ENCODE results near the gene PPFIBP1.

PPFIBP1 gene

DNA sequence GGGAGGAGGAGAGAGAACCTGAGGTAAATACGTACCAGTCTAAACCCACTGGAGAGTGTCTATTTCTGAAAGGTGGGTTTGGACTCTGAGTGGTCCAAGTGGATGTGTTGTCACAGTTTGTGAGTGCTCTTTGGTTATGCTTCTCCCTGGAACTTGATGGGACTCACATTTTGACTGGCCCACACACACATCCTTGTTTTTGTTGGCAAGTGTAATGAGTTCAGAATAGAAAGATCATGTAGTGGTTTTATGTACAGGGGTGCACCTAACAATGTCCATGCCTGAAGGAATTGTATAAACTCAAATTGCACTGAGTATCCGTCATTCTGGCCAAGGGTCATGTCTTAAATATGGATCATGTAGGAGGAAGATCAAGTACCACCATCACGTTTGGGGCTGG is 4.8 kb downstream of the PPFIBP1 start:
- peaks cover 4% of the 10 kb centered on the region for H3K36me3 ChIP-seq (replicated peaks)
- no peak for DNase-seq
- TF ChIP-seq, protein P1, sequence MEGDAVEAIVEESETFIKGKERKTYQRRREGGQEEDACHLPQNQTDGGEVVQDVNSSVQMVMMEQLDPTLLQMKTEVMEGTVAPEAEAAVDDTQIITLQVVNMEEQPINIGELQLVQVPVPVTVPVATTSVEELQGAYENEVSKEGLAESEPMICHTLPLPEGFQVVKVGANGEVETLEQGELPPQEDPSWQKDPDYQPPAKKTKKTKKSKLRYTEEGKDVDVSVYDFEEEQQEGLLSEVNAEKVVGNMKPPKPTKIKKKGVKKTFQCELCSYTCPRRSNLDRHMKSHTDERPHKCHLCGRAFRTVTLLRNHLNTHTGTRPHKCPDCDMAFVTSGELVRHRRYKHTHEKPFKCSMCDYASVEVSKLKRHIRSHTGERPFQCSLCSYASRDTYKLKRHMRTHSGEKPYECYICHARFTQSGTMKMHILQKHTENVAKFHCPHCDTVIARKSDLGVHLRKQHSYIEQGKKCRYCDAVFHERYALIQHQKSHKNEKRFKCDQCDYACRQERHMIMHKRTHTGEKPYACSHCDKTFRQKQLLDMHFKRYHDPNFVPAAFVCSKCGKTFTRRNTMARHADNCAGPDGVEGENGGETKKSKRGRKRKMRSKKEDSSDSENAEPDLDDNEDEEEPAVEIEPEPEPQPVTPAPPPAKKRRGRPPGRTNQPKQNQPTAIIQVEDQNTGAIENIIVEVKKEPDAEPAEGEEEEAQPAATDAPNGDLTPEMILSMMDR (IDR thresholded peaks at IDR 0.05; ENCODE audit: low read depth, low read length, missing control alignments), result no peak
- no peaks in the 10 kb centered on the region for H3K27me3 ChIP-seq (replicated peaks)
- no peak overlapping the region for H3K4me3 ChIP-seq (ENCODE audit: low read depth, low read length)
- peak overlapping the region; percentile 62 for H3K27ac ChIP-seq
- in situ Hi-C loops (cut with HindIII; ENCODE audit: low pct_ligation_motif_present, low sequenced_read_pairs), result no loop called here

DNA sequence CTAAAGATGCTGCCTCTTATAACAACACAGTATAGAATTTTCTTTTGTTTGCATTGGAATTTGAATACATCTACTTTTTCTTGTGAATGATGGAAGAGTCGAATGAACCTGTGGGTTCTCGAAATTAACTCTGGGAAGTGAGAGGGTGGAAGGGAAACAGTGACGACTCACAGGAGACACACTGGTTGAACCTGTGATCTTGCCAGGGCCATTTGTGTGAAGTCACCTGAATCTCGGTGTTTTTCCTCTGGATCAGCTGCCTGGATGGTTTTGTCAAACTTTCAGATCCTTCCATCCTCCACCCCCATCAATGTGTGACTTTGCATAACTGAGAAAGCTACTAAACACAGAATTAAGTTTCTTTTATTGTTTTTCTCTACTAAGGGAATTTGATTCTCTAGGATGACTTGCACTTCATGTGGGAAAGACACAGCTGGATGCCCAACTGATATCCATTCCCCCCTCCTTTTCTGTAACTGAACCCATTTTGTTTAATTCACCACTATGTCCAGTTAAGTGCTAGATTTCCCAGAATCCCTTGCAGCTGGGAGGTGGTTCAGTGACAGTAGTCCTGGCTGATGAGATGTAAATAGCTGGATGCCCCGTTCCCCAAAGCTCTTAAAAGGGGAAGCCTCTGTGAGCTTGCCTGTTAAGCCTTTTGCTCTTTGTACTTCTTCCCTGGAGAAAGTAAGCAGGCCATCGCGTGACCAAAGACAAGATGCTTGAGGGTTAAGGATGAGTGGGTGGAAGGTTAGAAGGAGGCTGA is 6.3 kb downstream of the PPFIBP1 start:
- Histone ChIP-seq H3K36me3 (replicated peaks) (peaks cover 4% of the 10 kb centered on the region), H3K27ac (peak overlapping the region; percentile 62), H3K4me3 (ENCODE audit: low read depth, low read length) (no peak overlapping the region), H3K27me3 (replicated peaks) (no peaks in the 10 kb centered on the region)
- DNase-seq, result no peak
- in situ Hi-C loops (cut with HindIII; ENCODE audit: low pct_ligation_motif_present, low sequenced_read_pairs), result no loop called here
- TF ChIP-seq, protein P1 (IDR thresholded peaks at IDR 0.05; ENCODE audit: low read depth, low read length, missing control alignments), result no peak

DNA sequence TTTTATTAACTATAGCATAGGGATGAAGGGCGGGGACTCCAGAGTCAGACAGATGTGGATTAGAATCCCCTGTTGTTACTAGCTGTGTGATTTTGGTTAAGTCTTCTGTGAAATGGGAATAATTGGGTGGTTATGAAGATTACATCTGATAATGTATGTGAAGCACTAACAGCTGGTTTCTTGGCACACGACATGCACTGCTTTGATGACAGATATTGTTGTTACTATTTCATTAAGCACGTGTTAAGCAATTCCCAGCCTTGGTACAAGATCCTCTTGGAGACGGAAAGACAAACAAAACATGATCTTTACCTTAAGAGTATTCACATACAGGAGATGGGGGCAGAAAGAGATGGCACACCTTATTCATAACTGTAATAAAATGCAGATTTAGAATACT is 7.9 kb downstream of the PPFIBP1 start:
- DNase-seq, result no peak

DNA sequence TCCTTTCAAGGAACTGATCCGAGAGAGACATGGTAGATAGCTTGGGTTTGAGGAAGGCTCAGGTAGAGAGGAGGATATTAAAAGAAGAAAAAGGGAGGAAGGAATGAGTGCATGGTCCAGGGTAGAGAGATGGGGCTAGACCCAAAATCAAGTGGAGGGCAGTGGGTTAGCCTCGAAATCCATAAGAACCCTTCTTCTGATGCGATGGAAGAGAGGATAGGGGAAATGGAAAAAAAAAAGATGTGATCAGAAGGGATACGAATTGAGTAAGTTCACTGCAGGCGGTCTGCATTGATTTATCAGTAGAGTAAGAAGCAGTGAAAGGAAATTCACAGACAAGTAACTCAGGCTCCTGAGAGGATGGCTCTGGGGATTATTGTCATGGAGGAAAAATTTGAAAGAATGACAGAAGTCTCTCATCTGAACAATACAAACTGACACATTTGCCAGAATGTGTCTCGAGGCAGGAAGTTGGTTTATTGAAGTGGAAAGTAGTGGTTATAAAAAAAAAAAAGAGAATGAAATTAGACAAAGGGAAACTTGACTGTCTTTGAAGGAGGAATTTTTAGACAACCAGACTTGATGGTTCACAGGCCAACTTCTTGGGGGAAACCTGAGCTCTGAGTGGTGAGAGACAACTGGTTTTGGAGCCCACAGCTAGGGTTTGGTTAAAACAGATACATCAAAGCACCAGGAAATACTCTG is 10.2 kb downstream of the PPFIBP1 start:
- in situ Hi-C loops (cut with HindIII; ENCODE audit: low pct_ligation_motif_present, low sequenced_read_pairs), result no loop called here
- TF ChIP-seq, protein P1 (IDR thresholded peaks at IDR 0.05; ENCODE audit: low read depth, low read length, missing control alignments), result no peak
- Histone ChIP-seq H3K36me3 (replicated peaks) (peaks cover 14% of the 10 kb centered on the region), H3K27ac (no peak overlapping the region), H3K4me3 (ENCODE audit: low read depth, low read length) (no peak overlapping the region), H3K27me3 (replicated peaks) (no peaks in the 10 kb centered on the region)
- no peak for DNase-seq

More for the DNA sequence above, 7.9 kb downstream of the PPFIBP1 start:
- in situ Hi-C loops (cut with HindIII; ENCODE audit: low pct_ligation_motif_present, low sequenced_read_pairs), result no loop called here
- Histone ChIP-seq H3K27me3 (replicated peaks) (no peaks in the 10 kb centered on the region), H3K27ac (no peak overlapping the region), H3K4me3 (ENCODE audit: low read depth, low read length) (no peak overlapping the region), H3K36me3 (replicated peaks) (peaks cover 17% of the 10 kb centered on the region)
- TF ChIP-seq, protein P1 (IDR thresholded peaks at IDR 0.05; ENCODE audit: low read depth, low read length, missing control alignments), result no peak

DNA sequence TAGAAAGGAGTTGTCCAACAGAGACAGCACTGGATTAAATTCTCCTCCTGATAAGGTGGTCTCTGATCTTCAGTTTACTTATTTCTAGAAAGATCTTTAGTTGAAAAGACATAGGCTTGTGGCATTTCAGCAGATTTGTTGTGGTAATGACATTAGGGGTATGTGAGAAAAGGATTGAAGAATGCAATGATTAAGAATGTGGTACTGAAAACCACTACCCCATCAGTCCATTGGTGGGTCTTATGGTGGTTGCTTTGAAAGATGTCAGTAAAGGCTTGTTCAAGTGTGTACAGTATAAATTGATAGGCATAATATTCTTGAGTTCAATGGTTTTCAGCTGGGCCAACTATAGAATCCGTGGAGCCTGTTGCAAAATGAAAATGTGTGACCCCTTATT is 10.8 kb downstream of the PPFIBP1 start:
- peaks cover 13% of the 10 kb centered on the region for H3K36me3 ChIP-seq (replicated peaks)
- in situ Hi-C loops (cut with HindIII; ENCODE audit: low pct_ligation_motif_present, low sequenced_read_pairs), result no loop called here

More for the DNA sequence above, 10.8 kb downstream of the PPFIBP1 start:
- no peak for DNase-seq
- TF ChIP-seq, protein P1 (IDR thresholded peaks at IDR 0.05; ENCODE audit: low read depth, low read length, missing control alignments), result no peak
- no peaks in the 10 kb centered on the region for H3K27me3 ChIP-seq (replicated peaks)
- H3K4me3 ChIP-seq (ENCODE audit: low read depth, low read length), result no peak overlapping the region
- no peak overlapping the region for H3K27ac ChIP-seq

Data from brain microvascular endothelial cell (primary cell).